ENCODE measurements around the gene APOL1. TPM values are rescaled to one million over a fixed set of nuclear protein-coding genes. Genes with fewer than 3 reads are reported as not detected.

The APOL1 gene
- total and polyA plus RNA-seq, 7 donors = 6.6 to 64.0 (median 16.0) TPM

DNA sequence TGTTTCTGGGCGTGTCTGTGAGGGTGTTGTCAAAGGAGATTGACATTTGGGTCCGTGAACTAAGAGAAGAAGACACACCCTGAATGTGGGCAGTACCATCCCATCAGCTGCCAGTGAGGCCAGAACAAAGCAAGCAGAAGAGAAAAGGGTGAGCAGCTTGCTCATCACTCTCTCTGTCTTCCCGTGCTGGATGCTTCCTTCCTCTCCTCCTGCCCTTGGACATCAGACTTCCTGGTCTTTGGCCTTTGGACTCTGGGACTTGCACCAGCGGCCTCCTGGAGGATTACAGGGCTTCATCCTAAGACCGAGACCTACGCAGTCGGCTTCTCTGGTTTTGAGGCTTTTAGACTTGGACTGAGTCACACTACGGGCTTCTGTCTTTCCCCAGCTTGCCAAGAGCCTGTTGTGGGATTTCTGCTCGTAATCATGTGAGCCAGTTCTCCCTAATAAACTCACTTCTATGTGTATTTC lies 32.4 kb upstream of the APOL1 start:
- peak; percentile 81 for DNase-seq
- Histone ChIP-seq H3K4me1 (peaks cover 0 to 21% (median 0%) of the 10 kb centered on the region in 4 donors), H3K27ac (peak overlapping the region in 2 of 4 donors; percentile 20 to 69), H3K27me3 (no peaks in the 10 kb centered on the region), H3K36me3 (no peaks in the 10 kb centered on the region), H3K9me3 (no peaks in the 10 kb centered on the region), H3K4me3 (no peak overlapping the region)
- intact Hi-C loops (cut with DNase I) = no loop called here
- TF ChIP-seq POLR2A (IDR thresholded peaks at IDR 0.05) (no peak), POLR2AphosphoS5 (IDR thresholded peaks at IDR 0.05) (no peak), CTCF (IDR thresholded peaks at IDR 0.05) (no peak), EP300 (IDR thresholded peaks at IDR 0.05) (no peak)
- WGBS, 2 donors = 30 to 60% methylated on average over 9 of the region's 9 CpGs

DNA sequence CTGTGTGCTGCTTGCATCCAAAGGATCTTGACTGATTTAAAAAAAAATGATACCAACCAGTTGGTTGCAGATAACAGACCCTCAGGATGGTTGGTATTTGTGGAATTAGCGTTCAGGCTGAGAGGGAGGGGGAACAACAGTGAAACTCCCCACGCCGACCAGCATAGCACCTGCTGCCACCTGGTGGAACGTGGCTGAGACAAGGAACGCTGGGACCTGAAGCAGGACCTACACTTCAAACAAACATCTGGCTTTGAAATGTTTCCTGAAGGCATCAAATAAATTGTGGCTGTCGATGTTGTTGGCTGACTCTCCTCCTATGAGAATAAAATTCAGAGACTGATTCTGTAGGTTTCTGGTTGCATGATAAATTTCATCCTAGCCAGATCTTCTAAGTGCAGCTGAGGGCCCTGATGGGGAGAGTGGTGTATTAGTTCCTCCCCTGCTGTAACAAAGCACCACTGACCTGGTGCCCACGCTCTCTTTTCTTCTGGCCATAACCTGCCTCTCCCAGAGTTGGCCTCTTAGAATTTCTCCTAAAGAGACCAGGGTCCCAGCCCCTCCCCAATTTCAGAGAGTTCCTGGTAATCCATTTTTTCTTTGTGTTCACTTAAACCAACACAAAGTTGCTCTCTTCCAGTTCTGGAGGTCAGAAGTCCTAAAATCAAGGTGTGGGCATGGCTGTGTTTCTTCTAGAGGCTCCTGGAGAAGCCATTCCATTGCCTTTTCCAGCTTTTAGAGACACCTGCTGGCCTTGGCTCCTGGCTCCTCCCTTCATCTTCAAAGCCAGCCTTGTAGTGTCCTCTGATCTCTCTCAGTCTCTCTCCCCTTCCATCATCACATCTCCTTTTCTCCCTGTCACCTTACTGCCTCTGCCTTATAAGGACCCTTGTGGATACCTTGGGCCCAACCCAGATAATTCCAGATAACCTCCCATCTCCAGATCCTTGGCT lies 30.9 kb upstream of the APOL1 start:
- peak in 3 of 4 experiments; percentile 21 to 45 (median 35) for TF ChIP-seq CTCF (IDR thresholded peaks at IDR 0.05)
- no peak for TF ChIP-seq POLR2AphosphoS5 (IDR thresholded peaks at IDR 0.05)
- no peak for TF ChIP-seq EP300 (IDR thresholded peaks at IDR 0.05)
- TF ChIP-seq POLR2A (IDR thresholded peaks at IDR 0.05) = no peak
- WGBS, 2 donors = 9 to 14% methylated on average over 7 of the region's 7 CpGs
- Histone ChIP-seq H3K4me1 (peaks cover 0 to 21% (median 0%) of the 10 kb centered on the region in 4 donors), H3K27me3 (no peaks in the 10 kb centered on the region), H3K27ac (no peak overlapping the region), H3K9me3 (no peaks in the 10 kb centered on the region), H3K4me3 (no peak overlapping the region), H3K36me3 (no peaks in the 10 kb centered on the region)
- no peak for DNase-seq
- intact Hi-C loops (cut with DNase I) = no loop called here

DNA sequence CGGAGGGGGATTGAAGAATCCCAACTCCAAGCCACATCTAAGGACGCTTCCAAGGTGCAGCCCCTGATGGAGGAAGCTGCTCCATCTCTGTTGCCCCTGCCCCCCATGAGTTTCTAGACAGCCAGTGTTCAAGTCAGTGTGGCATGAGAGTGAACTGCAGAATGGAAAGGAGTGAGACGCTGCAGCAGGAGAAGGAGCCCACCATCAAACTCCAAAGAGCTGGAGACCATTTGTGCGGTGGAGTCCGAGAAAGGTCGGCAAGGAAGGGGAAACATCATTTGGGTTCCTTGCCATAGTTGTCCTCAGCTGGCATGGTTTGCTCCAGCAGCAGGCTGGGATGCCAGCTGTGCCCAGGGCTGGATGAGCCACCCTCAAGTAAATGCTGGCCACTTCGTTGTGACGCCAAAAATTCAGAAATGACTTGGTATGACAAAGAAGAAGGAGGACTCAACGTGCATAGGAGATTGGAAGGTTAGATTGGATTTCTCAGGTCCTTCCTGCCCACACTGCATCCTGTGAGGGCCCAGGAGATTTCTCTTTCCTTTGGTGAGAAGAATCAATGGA lies 30.0 kb upstream of the APOL1 start:
- no peak for DNase-seq
- 91 to 93% methylated on average over 9 of the region's 9 CpGs for WGBS, 2 donors
- no peaks in the 10 kb centered on the region for H3K9me3 ChIP-seq
- H3K27me3 ChIP-seq = no peaks in the 10 kb centered on the region
- H3K27ac ChIP-seq = no peak overlapping the region
- no peak overlapping the region for H3K4me3 ChIP-seq
- intact Hi-C loops (cut with DNase I) = no loop called here
- peaks cover 0 to 8% (median 5%) of the 10 kb centered on the region in 4 donors for H3K36me3 ChIP-seq
- H3K4me1 ChIP-seq = peaks cover 0 to 21% (median 0%) of the 10 kb centered on the region in 4 donors
- TF ChIP-seq POLR2AphosphoS5 (IDR thresholded peaks at IDR 0.05) (no peak), CTCF (IDR thresholded peaks at IDR 0.05) (no peak), EP300 (IDR thresholded peaks at IDR 0.05) (no peak), POLR2A (IDR thresholded peaks at IDR 0.05) (no peak)

DNA sequence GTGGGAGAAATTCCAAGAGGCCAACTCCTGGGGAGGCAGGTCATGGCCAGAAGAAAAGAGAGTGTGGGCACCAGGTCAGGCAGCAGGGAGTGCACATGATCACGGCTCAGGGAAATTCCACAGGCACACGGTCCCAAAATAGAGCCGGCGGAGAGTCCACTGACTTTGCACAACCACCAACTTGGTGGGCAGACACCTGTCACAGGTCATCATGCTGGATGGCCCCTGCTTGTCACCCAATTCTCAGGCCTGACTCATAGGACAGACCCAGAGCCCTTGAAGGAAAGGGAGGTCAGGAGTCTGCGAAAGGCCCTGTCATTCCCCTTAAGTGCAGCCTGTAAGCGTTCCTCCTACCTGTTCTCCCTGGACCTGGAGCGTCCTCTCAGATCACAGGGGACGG lies 29.4 kb upstream of the APOL1 start:
- DNase-seq = no peak
- H3K27me3 ChIP-seq = no peaks in the 10 kb centered on the region
- H3K4me3 ChIP-seq = no peak overlapping the region
- intact Hi-C loops (cut with DNase I) = no loop called here
- no peak overlapping the region for H3K27ac ChIP-seq
- TF ChIP-seq POLR2AphosphoS5 (IDR thresholded peaks at IDR 0.05) = no peak
- no peak for TF ChIP-seq POLR2A (IDR thresholded peaks at IDR 0.05)
- no peak for TF ChIP-seq EP300 (IDR thresholded peaks at IDR 0.05)
- TF ChIP-seq CTCF (IDR thresholded peaks at IDR 0.05) = no peak
- H3K4me1 ChIP-seq = peaks cover 0 to 21% (median 0%) of the 10 kb centered on the region in 4 donors
- peaks cover 0 to 12% (median 8%) of the 10 kb centered on the region in 4 donors for H3K36me3 ChIP-seq
- no peaks in the 10 kb centered on the region for H3K9me3 ChIP-seq
- WGBS, 2 donors = 92 to 93% methylated on average over 8 of the region's 8 CpGs
